ENCODE data around the gene ALDH1L1.

ALDH1L1 gene

DNA sequence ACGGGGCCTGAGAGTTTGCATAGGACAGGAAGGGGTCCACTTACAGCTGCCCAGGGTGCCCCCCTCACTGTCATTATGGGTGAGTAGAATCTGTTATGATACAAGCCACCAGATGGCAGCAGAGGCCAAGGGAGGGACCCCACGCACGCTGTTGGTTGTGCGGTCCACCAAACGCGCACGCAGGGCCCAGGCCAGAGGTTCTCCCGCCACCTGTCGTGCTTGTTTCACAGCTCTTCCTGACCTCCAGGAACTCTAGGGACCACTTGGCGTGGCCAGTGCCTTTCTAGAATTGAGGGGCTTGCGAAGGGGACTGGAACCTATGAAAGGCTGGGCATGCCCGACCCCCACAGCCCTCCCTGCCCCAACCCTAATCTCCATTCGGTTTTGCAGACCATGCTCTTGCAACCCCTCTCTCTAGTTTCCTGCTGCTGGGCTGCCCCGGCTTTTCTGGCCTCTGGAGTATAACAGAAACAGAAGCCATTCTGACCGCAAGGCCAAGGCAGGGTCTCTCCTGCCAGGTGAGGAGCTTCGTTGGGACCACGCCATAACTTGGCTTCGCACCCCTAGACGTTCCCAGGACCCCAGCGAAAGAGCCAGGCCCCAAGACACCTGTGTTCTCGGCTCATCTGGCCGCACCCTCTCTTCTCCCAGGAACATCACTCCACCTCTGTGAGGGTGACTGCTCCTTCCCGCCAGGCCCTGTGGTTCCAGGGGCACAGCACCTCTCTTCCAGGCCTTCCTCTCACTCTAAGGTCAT is 46.0 kb downstream of the ALDH1L1 start:
- peak; percentile 70 for DNase-seq (ENCODE audit: low spot score)

DNA sequence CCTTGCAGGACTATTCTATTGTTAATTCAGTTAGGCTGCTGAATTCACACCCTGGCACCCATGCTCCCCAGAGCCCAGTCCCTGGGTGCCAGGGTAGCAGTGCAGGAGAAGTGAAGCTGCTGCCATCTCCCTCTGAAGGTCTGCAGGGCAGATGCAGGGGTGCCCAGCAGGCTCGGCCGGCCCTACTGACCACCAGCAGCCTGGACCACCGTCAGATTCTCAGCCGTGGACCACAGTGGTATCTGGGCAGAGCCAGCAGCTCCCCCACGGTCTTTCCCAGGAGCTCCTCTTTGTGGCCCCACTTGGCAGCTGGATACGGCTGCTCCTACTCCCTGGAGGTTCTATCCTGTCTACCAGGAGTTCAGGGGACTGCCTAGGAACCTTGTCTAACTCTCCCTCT is 46.8 kb downstream of the ALDH1L1 start:
- no peak for DNase-seq (ENCODE audit: low spot score)

- DNase-seq (ENCODE audit: low spot score), result peak; percentile 8
Measured at GRCh38 chr3:126132751-126133511, 47.5 kb downstream of the ALDH1L1 start.

GRCh38 chr3:126131881-126132750 is 48.3 kb downstream of the ALDH1L1 start:
- no peak for DNase-seq (ENCODE audit: low spot score)

DNA sequence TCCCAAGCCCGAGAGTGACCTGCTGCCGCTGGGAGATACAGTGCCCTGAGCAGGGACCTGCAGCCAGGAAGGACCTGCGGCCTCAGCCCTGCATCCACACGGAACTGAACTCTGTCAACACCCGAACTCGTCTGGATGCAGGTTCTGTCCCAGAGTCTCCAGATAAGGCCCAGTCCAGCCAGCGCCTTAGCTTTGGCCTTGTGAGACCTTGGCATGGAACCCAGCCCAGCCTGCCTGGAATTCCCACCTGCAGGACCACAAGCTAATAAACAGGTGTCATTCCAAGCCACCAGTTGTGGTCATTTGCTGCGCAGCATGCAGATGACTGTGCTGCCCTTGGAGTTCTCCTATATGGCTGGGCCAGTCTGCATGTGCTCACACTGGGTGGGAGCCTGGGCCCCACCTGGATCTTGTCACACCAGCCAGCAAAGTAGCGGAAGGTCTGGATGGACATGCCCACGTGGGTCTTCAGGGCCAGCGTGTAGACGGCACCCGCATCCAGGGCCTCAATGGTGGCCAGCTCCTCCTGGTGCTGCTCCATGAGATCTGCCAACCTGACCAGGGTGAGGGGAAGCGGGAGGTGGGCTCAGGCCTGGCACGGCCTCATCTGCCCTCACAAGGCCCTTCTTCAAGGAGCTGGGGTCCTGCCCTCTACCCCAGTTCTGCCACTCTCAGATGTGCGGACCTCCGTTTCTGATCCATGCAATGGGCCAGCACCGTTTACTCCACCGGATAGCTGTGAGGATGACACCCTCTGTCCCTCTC is 49.2 kb downstream of the ALDH1L1 start:
- no peak for DNase-seq (ENCODE audit: low spot score)

DNA sequence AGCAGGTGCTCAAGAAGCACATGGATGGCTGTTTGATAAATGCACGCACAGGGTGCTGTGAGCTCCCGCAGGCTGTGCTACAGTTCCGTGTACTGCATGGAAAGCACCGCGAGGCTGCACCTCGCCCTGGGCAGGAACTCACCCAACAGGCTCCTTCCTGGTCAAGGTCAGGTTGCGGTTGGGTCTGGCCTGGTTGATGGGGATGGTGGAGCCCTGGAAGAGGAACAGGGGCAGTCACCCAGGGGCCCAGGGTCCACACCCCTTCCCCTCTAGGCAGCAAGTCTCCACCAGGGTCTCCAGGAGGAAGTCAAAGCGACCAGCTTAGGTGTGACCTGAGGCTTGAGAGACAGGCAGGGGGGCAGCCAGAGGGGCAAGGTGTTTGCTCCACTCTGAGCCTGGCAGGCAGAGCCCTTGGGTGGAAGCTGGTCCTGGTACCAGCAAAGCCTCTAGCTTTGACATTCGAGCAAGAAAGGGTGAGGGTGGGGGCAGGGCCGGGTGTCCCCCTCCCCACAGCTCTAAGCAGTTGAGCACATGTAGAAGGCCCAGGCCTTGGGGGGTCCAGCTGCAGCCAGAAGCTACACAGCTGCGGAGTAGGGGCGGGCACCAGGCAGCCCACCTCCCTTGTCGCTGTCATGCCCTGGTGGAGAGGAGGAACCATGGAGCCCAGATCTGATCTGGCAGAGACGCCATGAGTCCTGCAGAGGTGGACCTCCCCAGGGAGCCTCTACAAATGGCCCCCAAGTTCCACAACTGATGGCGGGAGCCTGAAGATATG is 50.1 kb downstream of the ALDH1L1 start:
- DNase-seq (ENCODE audit: low spot score), result no peak

GRCh38 chr3:126129398-126129891 is 50.9 kb downstream of the ALDH1L1 start:
- DNase-seq (ENCODE audit: low spot score), result no peak

GRCh38 chr3:126128504-126129397 is 51.6 kb downstream of the ALDH1L1 start:
- DNase-seq (ENCODE audit: low spot score), result no peak

GRCh38 chr3:126127904-126128303 is 52.5 kb downstream of the ALDH1L1 start:
- no peak for DNase-seq (ENCODE audit: low spot score)

GRCh38 chr3:126127452-126127851 is 52.9 kb downstream of the ALDH1L1 start:
- DNase-seq (ENCODE audit: low spot score), result no peak

DNA sequence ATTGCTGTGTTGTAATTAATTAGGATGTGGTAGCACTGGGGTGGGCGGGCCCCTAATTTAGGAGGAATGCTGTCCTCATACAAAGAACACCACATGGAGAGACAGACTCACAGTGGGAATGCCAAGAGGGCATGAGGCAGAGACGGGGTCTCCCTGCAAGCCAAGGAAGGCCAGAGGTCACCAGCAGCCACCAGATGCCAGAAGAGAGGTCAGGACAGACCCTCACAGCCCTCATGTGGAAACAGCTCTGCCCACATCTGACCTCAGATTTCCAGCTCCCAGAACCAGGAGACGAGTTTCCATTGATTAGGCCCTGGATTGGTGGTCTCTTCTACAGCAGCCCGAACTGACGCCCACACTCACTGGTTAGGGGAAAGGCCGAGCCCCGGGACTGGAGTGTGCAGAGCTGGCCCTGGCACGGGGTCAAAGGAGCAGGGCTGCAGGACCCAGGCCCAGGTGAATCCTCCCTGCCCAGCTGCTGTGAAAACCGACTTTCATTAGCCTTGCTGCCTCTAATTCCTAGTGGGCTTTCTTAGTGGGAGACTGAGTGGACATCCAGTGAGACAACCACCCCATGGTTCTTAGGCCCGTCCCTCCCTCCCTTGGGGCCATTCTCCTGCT is 53.5 kb downstream of the ALDH1L1 start:
- DNase-seq (ENCODE audit: low spot score), result no peak

DNA sequence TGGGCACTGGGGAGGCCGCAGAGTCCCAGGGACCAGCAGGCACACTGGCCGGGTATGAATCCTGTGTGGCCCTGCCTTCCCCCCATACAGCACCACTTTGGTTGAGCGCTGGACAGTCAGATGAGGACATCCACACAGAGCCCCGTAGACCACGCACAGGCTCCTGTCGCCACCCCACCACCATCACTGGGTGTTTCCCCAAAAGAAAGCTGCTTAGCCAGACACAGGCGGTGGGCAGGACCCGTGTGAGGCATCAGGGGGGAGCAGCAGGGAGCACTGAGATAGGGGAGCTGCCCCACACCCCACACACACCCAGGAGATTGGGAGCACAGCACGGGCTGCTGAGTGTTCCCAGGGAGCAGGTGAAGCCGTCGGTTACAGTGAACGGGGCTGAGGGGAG is 54.1 kb downstream of the ALDH1L1 start:
- no peak for DNase-seq (ENCODE audit: low spot score)

GRCh38 chr3:126125781-126126251 is 54.6 kb downstream of the ALDH1L1 start:
- DNase-seq (ENCODE audit: low spot score), result no peak

DNA sequence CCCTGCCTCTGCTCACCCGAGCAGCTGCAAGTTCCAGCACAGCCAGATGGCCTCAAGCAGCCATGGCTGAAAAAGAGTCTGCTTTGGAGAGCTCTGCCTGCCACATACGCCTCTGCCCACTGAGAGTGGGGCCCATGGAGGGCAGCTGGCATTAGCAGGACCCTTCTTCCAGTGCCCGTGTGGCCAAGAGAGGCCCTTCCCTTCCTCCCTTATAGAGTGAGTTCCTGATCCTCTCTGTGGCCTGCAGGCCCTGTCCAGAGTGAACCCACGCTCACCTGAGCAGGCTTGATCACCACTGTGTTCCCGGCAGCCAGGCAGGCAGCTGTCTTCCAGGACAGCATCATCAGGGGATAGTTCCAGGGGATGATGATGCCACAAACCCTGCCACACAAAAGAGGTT is 55.0 kb downstream of the ALDH1L1 start:
- DNase-seq (ENCODE audit: low spot score), result no peak

DNA sequence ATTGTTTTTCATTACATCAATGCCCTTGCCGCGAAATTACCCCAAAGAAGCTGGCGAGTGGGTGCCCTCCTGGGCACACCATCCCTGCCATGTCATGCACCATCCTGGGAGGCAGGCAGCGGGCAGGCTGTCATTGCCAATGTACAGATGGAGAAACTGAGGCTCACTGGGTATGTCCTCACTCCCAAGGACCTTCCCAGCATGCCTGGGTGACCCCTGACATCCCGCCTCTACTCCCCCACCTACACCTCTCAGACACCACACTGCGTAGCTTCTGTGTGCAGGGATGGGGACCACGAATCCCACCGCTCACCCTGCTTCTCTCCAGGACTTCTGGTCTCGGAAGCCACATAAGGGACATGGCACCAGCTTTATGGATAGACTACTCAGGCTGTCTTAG is 55.5 kb downstream of the ALDH1L1 start:
- DNase-seq (ENCODE audit: low spot score), result no peak

GRCh38 chr3:126124148-126124868 is 56.1 kb downstream of the ALDH1L1 start:
- no peak for DNase-seq (ENCODE audit: low spot score)

GRCh38 chr3:126121632-126122031 is 58.8 kb downstream of the ALDH1L1 start:
- no peak for DNase-seq (ENCODE audit: low spot score)

DNA sequence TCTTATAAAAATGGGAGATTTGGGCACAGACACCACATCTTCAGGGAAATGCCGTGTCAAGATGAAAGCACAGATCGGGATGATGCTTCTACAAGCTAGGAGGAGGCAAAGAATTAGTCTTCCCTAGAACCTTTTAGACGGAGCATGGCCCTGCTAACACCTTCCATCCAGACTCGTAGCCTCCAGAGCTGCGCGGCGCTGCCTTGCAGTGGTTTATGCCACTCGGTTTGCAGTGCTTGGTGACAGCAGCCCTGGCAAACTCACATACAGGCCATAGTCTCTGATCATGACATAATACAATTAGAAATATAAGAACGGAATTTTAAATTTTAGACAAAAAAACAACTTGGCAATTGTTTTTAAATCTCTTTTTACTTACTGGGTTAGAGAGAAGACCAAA is 59.3 kb downstream of the ALDH1L1 start:
- no peak for DNase-seq (ENCODE audit: low spot score)

All from cerebellar cortex (tissue), 1 donor.